Sigmoid colon (tissue), 4 donors: Measurements from ENCODE around the gene ARSB.

ENCODE experiments used
- POLR2A ChIP-seq, 2 donors: fragments of 450-650 bp; IDR thresholded peaks; one replicate each; pipeline ENCODE4 v1.6.1; 2016; ENCODE audit warnings: antibody characterized with exemption in 2 of 2, mild to moderate bottlenecking in 2 of 2, moderate library complexity in 2 of 2
- POLR2AphosphoS5 ChIP-seq, 4 donors: sonication (generic); formaldehyde crosslinking; IDR thresholded peaks; one replicate each; pipeline ENCODE4 v1.6.1; 2017; ENCODE audit warnings: antibody characterized with exemption in 4 of 4
- TF ChIP-seq, protein P1 (sequence below), 4 experiments: fragments of 450-650 bp in 3 of 4; fragments of 200-600 bp in 1 of 4; IDR thresholded peaks; one replicate each; pipeline ENCODE4 v1.5.1; 2016 to 2019; ENCODE audit warnings: antibody characterized with exemption in 4 of 4, mild to moderate bottlenecking in 3 of 4, moderate library complexity in 2 of 4

DNA sequence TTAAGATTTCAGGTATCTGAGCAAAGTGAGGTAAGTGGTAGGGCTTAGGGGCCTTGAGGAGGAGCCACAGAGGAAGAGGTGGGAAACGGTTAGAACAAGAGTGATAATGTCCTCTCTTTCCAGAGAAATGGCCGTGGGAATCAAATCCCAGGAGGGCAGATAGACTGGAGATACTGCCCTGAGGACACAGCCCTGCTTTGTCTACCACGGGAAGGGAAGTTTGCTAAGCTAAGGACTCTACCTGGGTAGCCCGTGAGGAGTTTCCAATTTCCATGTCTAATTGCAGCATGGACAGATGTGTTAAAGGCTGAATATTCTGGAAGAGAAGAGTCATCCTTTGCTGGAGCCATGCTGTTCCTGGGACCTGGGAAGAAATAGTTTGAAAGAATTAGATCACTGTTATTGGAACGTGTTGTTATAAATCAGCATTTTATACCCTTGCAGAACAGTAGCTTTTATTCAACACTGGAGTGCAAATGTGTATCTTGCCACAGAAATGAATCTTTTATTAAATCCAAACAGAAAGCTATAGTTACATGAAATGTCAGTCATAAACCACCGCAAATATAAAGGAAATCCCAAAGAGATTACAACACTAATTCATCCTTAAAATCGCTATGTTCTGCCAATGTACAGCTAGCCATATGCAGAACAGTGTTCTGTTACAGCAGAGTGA is 203.4 kb downstream of the ARSB start:
- TF ChIP-seq POLR2A (IDR thresholded peaks at IDR 0.05): no peak
- TF ChIP-seq POLR2AphosphoS5 (IDR thresholded peaks at IDR 0.05): no peak
- TF ChIP-seq, protein P1, sequence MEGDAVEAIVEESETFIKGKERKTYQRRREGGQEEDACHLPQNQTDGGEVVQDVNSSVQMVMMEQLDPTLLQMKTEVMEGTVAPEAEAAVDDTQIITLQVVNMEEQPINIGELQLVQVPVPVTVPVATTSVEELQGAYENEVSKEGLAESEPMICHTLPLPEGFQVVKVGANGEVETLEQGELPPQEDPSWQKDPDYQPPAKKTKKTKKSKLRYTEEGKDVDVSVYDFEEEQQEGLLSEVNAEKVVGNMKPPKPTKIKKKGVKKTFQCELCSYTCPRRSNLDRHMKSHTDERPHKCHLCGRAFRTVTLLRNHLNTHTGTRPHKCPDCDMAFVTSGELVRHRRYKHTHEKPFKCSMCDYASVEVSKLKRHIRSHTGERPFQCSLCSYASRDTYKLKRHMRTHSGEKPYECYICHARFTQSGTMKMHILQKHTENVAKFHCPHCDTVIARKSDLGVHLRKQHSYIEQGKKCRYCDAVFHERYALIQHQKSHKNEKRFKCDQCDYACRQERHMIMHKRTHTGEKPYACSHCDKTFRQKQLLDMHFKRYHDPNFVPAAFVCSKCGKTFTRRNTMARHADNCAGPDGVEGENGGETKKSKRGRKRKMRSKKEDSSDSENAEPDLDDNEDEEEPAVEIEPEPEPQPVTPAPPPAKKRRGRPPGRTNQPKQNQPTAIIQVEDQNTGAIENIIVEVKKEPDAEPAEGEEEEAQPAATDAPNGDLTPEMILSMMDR (IDR thresholded peaks at IDR 0.05): no peak
